ENCODE data around the gene LTO1. TPM values are rescaled to one million over a fixed set of nuclear protein-coding genes. Genes with fewer than 3 reads are reported as not detected.

Gene LTO1
- total and polyA plus RNA-seq, 2 of the 13 experiments (the other 11 are each of a cell fraction or from before 2014, with no cell fraction given), result 11.8 to 15.0 TPM

DNA sequence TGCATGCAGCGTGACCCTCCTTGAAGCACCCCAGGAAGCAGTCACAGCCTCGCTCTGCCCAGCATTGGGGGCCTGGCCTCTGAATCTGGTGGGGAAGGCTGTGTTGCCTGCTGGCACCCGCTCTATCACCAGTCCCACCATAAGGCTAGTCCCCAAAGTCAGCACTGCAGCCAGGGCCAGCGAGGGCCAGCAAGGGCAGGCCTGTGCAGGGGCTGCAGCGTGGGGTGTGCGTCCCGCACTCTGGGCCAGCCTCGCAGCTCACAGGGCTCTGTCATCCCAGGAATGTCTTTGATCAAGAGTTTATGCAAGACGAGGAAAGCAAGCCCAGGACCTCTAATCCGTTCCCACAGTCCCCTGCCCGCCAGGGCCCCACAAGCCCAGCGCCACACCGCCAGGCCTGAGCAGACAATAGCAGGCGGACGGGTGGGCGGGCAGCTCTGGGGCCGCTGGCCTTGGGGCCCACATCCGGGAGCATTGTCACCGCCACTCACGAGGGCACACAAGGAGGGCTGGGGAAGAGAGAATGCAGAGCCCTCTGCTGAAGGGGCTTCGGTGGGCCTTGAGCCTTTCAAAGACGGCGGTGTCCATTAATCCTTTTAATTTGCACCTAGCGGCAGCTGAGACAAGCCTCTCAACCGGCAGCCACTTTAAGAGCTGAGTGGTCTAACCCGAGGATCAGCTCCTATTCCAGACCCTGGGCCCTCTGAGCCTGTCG is 17.1 kb downstream of the LTO1 start (continued):
- TF ChIP-seq, protein P1, sequence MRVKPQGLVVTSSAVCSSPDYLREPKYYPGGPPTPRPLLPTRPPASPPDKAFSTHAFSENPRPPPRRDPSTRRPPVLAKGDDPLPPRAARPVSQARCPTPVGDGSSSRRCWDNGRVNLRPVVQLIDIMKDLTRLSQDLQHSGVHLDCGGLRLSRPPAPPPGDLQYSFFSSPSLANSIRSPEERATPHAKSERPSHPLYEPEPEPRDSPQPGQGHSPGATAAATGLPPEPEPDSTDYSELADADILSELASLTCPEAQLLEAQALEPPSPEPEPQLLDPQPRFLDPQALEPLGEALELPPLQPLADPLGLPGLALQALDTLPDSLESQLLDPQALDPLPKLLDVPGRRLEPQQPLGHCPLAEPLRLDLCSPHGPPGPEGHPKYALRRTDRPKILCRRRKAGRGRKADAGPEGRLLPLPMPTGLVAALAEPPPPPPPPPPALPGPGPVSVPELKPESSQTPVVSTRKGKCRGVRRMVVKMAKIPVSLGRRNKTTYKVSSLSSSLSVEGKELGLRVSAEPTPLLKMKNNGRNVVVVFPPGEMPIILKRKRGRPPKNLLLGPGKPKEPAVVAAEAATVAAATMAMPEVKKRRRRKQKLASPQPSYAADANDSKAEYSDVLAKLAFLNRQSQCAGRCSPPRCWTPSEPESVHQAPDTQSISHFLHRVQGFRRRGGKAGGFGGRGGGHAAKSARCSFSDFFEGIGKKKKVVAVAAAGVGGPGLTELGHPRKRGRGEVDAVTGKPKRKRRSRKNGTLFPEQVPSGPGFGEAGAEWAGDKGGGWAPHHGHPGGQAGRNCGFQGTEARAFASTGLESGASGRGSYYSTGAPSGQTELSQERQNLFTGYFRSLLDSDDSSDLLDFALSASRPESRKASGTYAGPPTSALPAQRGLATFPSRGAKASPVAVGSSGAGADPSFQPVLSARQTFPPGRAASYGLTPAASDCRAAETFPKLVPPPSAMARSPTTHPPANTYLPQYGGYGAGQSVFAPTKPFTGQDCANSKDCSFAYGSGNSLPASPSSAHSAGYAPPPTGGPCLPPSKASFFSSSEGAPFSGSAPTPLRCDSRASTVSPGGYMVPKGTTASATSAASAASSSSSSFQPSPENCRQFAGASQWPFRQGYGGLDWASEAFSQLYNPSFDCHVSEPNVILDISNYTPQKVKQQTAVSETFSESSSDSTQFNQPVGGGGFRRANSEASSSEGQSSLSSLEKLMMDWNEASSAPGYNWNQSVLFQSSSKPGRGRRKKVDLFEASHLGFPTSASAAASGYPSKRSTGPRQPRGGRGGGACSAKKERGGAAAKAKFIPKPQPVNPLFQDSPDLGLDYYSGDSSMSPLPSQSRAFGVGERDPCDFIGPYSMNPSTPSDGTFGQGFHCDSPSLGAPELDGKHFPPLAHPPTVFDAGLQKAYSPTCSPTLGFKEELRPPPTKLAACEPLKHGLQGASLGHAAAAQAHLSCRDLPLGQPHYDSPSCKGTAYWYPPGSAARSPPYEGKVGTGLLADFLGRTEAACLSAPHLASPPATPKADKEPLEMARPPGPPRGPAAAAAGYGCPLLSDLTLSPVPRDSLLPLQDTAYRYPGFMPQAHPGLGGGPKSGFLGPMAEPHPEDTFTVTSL (CRISPR knock-in tag; IDR thresholded peaks at IDR 0.05; ENCODE audit: borderline replicate concordance), result no peak; the same call in 1 of the 2 replicates
- no peak for TF ChIP-seq ONECUT2 (CRISPR knock-in tag; IDR thresholded peaks at IDR 0.05)
- TF ChIP-seq, protein P2, sequence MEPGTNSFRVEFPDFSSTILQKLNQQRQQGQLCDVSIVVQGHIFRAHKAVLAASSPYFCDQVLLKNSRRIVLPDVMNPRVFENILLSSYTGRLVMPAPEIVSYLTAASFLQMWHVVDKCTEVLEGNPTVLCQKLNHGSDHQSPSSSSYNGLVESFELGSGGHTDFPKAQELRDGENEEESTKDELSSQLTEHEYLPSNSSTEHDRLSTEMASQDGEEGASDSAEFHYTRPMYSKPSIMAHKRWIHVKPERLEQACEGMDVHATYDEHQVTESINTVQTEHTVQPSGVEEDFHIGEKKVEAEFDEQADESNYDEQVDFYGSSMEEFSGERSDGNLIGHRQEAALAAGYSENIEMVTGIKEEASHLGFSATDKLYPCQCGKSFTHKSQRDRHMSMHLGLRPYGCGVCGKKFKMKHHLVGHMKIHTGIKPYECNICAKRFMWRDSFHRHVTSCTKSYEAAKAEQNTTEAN (CRISPR knock-in tag; conservative IDR thresholded peaks at IDR 0.05), result peak; percentile 73
- no peak for TF ChIP-seq SMARCC2 (IDR thresholded peaks at IDR 0.05)
- TF ChIP-seq, protein P3, sequence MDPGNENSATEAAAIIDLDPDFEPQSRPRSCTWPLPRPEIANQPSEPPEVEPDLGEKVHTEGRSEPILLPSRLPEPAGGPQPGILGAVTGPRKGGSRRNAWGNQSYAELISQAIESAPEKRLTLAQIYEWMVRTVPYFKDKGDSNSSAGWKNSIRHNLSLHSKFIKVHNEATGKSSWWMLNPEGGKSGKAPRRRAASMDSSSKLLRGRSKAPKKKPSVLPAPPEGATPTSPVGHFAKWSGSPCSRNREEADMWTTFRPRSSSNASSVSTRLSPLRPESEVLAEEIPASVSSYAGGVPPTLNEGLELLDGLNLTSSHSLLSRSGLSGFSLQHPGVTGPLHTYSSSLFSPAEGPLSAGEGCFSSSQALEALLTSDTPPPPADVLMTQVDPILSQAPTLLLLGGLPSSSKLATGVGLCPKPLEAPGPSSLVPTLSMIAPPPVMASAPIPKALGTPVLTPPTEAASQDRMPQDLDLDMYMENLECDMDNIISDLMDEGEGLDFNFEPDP (CRISPR knock-in tag; conservative IDR thresholded peaks at IDR 0.05), result no peak
- TF ChIP-seq, protein P4, sequence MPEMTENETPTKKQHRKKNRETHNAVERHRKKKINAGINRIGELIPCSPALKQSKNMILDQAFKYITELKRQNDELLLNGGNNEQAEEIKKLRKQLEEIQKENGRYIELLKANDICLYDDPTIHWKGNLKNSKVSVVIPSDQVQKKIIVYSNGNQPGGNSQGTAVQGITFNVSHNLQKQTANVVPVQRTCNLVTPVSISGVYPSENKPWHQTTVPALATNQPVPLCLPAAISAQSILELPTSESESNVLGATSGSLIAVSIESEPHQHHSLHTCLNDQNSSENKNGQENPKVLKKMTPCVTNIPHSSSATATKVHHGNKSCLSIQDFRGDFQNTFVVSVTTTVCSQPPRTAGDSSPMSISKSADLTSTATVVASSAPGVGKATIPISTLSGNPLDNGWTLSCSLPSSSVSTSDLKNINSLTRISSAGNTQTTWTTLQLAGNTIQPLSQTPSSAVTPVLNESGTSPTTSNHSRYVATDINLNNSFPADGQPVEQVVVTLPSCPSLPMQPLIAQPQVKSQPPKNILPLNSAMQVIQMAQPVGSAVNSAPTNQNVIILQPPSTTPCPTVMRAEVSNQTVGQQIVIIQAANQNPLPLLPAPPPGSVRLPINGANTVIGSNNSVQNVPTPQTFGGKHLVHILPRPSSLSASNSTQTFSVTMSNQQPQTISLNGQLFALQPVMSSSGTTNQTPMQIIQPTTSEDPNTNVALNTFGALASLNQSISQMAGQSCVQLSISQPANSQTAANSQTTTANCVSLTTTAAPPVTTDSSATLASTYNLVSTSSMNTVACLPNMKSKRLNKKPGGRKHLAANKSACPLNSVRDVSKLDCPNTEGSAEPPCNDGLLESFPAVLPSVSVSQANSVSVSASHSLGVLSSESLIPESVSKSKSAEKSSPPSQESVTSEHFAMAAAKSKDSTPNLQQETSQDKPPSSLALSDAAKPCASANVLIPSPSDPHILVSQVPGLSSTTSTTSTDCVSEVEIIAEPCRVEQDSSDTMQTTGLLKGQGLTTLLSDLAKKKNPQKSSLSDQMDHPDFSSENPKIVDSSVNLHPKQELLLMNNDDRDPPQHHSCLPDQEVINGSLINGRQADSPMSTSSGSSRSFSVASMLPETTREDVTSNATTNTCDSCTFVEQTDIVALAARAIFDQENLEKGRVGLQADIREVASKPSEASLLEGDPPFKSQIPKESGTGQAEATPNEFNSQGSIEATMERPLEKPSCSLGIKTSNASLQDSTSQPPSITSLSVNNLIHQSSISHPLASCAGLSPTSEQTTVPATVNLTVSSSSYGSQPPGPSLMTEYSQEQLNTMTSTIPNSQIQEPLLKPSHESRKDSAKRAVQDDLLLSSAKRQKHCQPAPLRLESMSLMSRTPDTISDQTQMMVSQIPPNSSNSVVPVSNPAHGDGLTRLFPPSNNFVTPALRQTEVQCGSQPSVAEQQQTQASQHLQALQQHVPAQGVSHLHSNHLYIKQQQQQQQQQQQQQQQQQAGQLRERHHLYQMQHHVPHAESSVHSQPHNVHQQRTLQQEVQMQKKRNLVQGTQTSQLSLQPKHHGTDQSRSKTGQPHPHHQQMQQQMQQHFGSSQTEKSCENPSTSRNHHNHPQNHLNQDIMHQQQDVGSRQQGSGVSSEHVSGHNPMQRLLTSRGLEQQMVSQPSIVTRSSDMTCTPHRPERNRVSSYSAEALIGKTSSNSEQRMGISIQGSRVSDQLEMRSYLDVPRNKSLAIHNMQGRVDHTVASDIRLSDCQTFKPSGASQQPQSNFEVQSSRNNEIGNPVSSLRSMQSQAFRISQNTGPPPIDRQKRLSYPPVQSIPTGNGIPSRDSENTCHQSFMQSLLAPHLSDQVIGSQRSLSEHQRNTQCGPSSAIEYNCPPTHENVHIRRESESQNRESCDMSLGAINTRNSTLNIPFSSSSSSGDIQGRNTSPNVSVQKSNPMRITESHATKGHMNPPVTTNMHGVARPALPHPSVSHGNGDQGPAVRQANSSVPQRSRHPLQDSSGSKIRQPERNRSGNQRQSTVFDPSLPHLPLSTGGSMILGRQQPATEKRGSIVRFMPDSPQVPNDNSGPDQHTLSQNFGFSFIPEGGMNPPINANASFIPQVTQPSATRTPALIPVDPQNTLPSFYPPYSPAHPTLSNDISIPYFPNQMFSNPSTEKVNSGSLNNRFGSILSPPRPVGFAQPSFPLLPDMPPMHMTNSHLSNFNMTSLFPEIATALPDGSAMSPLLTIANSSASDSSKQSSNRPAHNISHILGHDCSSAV (CRISPR knock-in tag; IDR thresholded peaks at IDR 0.05; ENCODE audit: borderline replicate concordance), result peak; percentile 37; the same call in 1 of the 2 replicates
- no peak; the same call in 1 of the 2 replicates for TF ChIP-seq ZFP90 (CRISPR knock-in tag; IDR thresholded peaks at IDR 0.05; ENCODE audit: borderline replicate concordance)
- TF ChIP-seq ATF1 (CRISPR knock-in tag; IDR thresholded peaks at IDR 0.05), result no peak
- TF ChIP-seq, protein P5, sequence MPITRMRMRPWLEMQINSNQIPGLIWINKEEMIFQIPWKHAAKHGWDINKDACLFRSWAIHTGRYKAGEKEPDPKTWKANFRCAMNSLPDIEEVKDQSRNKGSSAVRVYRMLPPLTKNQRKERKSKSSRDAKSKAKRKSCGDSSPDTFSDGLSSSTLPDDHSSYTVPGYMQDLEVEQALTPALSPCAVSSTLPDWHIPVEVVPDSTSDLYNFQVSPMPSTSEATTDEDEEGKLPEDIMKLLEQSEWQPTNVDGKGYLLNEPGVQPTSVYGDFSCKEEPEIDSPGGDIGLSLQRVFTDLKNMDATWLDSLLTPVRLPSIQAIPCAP (CRISPR knock-in tag; IDR thresholded peaks at IDR 0.05; ENCODE audit: low read depth), result 0 out of 2 replicates have a peak, but pooled peaks have one; percentile 45

Measured in HepG2 (cell line).